Fibroblast of lung (primary cell): Measurements from ENCODE around the gene DSC1.

Experiments used
- EZH2 ChIP-seq: IDR thresholded peaks from 2 replicates; pipeline ENCODE4 v1.5.1; 2012; ENCODE audit warnings: low read length, control low read depth, mild to moderate bottlenecking; ENCODE audit errors: missing control alignments
- TF ChIP-seq, protein P1 (sequence below), 2 donors: IDR thresholded peaks in 1 of 2; conservative IDR thresholded peaks in 1 of 2; 1 replicate in 1 of 2; 2 replicates in 1 of 2; pipeline ENCODE4 v1.5.1; 2011 to 2012; ENCODE audit warnings: low read length in 2 of 2, control low read depth in 1 of 2, inconsistent platforms in 1 of 2, low read depth in 1 of 2, mild to moderate bottlenecking in 1 of 2

DNA sequence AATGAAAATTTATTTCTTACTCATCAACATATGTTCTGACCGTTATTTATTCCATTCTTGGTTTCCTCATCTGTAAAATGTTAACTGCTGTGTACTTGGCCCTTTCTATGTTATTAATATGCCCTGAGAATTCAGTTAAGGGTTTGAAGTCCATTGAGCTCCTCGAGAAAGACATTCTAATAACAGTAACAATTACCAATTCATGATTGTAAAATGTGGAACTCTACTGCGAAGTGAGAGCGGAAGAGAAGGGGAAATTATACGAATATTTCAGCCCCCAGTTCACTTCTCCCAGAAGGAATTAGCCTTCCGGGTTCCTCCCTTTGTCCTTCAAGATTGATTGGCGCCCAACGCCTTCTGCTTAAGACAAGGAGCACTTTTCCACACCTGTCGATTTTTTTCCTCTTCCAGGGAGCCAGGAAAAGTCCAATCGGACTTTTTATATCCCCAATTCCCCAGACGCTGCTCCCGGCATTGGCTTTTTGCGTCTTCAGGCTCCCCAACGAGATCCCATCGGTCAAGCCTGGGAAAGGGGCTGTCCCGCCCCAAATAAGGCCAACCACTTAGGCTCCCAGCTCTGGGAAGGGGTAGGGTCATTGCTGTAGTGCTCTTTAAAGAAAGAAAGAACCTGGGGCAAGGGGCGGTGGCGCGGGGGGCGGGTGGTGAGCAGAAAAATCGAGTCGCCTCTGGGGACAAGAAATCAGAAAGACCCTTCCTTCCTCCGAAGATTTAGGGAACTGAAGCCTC, 62.0 kb downstream of the DSC1 start:
- TF ChIP-seq, protein P1, sequence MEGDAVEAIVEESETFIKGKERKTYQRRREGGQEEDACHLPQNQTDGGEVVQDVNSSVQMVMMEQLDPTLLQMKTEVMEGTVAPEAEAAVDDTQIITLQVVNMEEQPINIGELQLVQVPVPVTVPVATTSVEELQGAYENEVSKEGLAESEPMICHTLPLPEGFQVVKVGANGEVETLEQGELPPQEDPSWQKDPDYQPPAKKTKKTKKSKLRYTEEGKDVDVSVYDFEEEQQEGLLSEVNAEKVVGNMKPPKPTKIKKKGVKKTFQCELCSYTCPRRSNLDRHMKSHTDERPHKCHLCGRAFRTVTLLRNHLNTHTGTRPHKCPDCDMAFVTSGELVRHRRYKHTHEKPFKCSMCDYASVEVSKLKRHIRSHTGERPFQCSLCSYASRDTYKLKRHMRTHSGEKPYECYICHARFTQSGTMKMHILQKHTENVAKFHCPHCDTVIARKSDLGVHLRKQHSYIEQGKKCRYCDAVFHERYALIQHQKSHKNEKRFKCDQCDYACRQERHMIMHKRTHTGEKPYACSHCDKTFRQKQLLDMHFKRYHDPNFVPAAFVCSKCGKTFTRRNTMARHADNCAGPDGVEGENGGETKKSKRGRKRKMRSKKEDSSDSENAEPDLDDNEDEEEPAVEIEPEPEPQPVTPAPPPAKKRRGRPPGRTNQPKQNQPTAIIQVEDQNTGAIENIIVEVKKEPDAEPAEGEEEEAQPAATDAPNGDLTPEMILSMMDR (conservative IDR thresholded peaks at IDR 0.05 in 1 of 2, IDR thresholded peaks at IDR 0.05 in 1 of 2; ENCODE audit: low read depth in 1 of 2, low read length in 2 of 2) = no peak
- no peak for TF ChIP-seq EZH2
